H9 (cell line): Measurements from ENCODE around the gene UCP2. TPM values are rescaled to one million over a fixed set of nuclear protein-coding genes. Genes with fewer than 3 reads are reported as not detected.

Experiments
- DNase-seq: peaks from one replicate; pipeline ENCODE4 v3.0.0-alpha.2; 2017
- H2AFZ ChIP-seq: one replicate; pipeline ENCODE4 v1.6.1; 2013; ENCODE audit warnings: mild to moderate bottlenecking, low read length, control low read depth, moderate library complexity
- H2AK5ac ChIP-seq: 2 replicates; pipeline ENCODE4 v1.6.1; 2013; ENCODE audit warnings: low read length, control low read depth, mixed read lengths; ENCODE audit not compliant: insufficient read length
- H2BK120ac ChIP-seq: one replicate; pipeline ENCODE4 v1.6.1; 2013; ENCODE audit warnings: low read depth, mild to moderate bottlenecking, low read length, control low read depth, inconsistent platforms; ENCODE audit not compliant: poor library complexity, severe bottlenecking
- H2BK12ac ChIP-seq: 2 replicates; pipeline ENCODE4 v1.6.1; 2013; ENCODE audit warnings: low read length, control low read depth, mixed read lengths, low read depth; ENCODE audit not compliant: insufficient read length
- H2BK15ac ChIP-seq: 2 replicates; pipeline ENCODE4 v1.6.1; 2013; ENCODE audit warnings: low read depth, low read length, control low read depth
- H2BK20ac ChIP-seq: one replicate; pipeline ENCODE4 v1.6.1; 2013; ENCODE audit warnings: low read depth, mild to moderate bottlenecking, low read length, control low read depth, inconsistent platforms; ENCODE audit not compliant: poor library complexity, severe bottlenecking
- H2BK5ac ChIP-seq: 2 replicates; pipeline ENCODE4 v1.6.1; 2013; ENCODE audit warnings: low read length, control low read depth, mixed read lengths; ENCODE audit not compliant: insufficient read length
- H3K14ac ChIP-seq: 2 replicates; pipeline ENCODE4 v1.6.1; 2013; ENCODE audit warnings: low read length, control low read depth; ENCODE audit not compliant: insufficient read depth
- H3K18ac ChIP-seq: 2 replicates; pipeline ENCODE4 v1.6.1; 2013; ENCODE audit warnings: low read depth, mild to moderate bottlenecking, mixed read lengths, low read length, control low read depth; ENCODE audit not compliant: insufficient read length
- H3K23ac ChIP-seq: 2 replicates; pipeline ENCODE4 v1.6.1; 2013; ENCODE audit warnings: low read length, control low read depth, mixed read lengths, low read depth; ENCODE audit not compliant: insufficient read length
- H3K23me2 ChIP-seq: 2 replicates; pipeline ENCODE4 v1.6.1; 2013; ENCODE audit warnings: low read depth, mild to moderate bottlenecking, mixed read lengths, low read length, control low read depth; ENCODE audit not compliant: insufficient read length, poor library complexity, severe bottlenecking
- H3K27ac ChIP-seq: 2 replicates; pipeline ENCODE4 v1.5.1; 2013; ENCODE audit warnings: low read length, control low read depth, mixed read lengths, low read depth; ENCODE audit not compliant: insufficient read length
- H3K27me3 ChIP-seq: 2 replicates; pipeline ENCODE4 v1.6.1; 2013; ENCODE audit warnings: low read length, control low read depth, inconsistent platforms; ENCODE audit not compliant: insufficient read depth
- H3K4ac ChIP-seq: 2 replicates; pipeline ENCODE4 v1.6.1; 2013; ENCODE audit warnings: low read depth, mild to moderate bottlenecking, control low read depth, inconsistent platforms, low read length, moderate library complexity
- H3K4me1 ChIP-seq: 2 replicates; pipeline ENCODE4 v1.6.1; 2013; ENCODE audit warnings: low read length, control low read depth, inconsistent platforms; ENCODE audit not compliant: insufficient read depth
- H3K4me2 ChIP-seq: 2 replicates; pipeline ENCODE4 v1.6.1; 2013; ENCODE audit warnings: low read length, control low read depth, mixed read lengths; ENCODE audit not compliant: insufficient read length, insufficient read depth
- H3K56ac ChIP-seq: 2 replicates; pipeline ENCODE4 v1.6.1; 2013; ENCODE audit warnings: low read depth, mild to moderate bottlenecking, mixed read lengths, low read length, control low read depth; ENCODE audit not compliant: insufficient read length
- H3K79me1 ChIP-seq: 2 replicates; pipeline ENCODE4 v1.6.1; 2013; ENCODE audit warnings: low read depth, mild to moderate bottlenecking, moderate library complexity, low read length, control low read depth, inconsistent platforms; ENCODE audit not compliant: insufficient read depth, poor library complexity, severe bottlenecking
- H3K79me2 ChIP-seq: 2 replicates; pipeline ENCODE4 v1.6.1; 2013; ENCODE audit warnings: low read length, control low read depth, inconsistent platforms; ENCODE audit not compliant: insufficient read depth
- H3K9ac ChIP-seq: 2 replicates; pipeline ENCODE4 v1.6.1; 2013; ENCODE audit warnings: low read length, control low read depth, mixed read lengths; ENCODE audit not compliant: insufficient read length; ENCODE audit errors: extremely low read depth
- H3K9me3 ChIP-seq: one replicate; pipeline ENCODE4 v1.6.1; 2013; ENCODE audit warnings: low read depth, low read length, inconsistent platforms; ENCODE audit not compliant: control insufficient read depth
- H3T11ph ChIP-seq: one replicate; pipeline ENCODE4 v1.6.1; 2013; ENCODE audit warnings: mild to moderate bottlenecking, low read length, control low read depth, inconsistent platforms
- H4K20me1 ChIP-seq: one replicate; pipeline ENCODE4 v1.6.1; 2013; ENCODE audit not compliant: control insufficient read depth, insufficient read length, insufficient read depth
- H4K5ac ChIP-seq: 2 replicates; pipeline ENCODE4 v1.6.1; 2013; ENCODE audit warnings: low read depth, mild to moderate bottlenecking, mixed read lengths, low read length, control low read depth; ENCODE audit not compliant: insufficient read length
- H4K8ac ChIP-seq: replicated peaks from 2 replicates; pipeline ENCODE4 v1.6.1; 2013; ENCODE audit warnings: low read length, control low read depth, mixed read lengths, low read depth; ENCODE audit not compliant: insufficient read length
- H4K91ac ChIP-seq: 2 replicates; pipeline ENCODE4 v1.6.1; 2013; ENCODE audit warnings: low read depth, mild to moderate bottlenecking, moderate library complexity, mixed read lengths, low read length, control low read depth; ENCODE audit not compliant: insufficient read length
- H3K27ac Mint-ChIP-seq, 3 experiments: 2 replicates in 2 of 3; 3 replicates in 1 of 3; pipeline ENCODE4 v1.8.0; 2020 to 2021; ENCODE audit warnings: mixed read lengths in 3 of 3, mild to moderate bottlenecking in 1 of 3, moderate library complexity in 1 of 3
- H3K27me3 Mint-ChIP-seq: 2 replicates; pipeline ENCODE4 v1.8.0; 2021; ENCODE audit warnings: low read depth, mild to moderate bottlenecking, moderate library complexity, mixed read lengths
- H3K36me3 Mint-ChIP-seq, 3 experiments: 2 replicates in 2 of 3; 3 replicates in 1 of 3; pipeline ENCODE4 v1.8.0; 2020 to 2021; ENCODE audit warnings: low read depth in 3 of 3, mixed read lengths in 3 of 3; ENCODE audit not compliant: insufficient read depth in 1 of 3
- H3K4me1 Mint-ChIP-seq, 2 experiments: 2 replicates each; pipeline ENCODE4 v1.8.0; 2020; ENCODE audit warnings: mixed read lengths in 2 of 2
- H3K4me3 Mint-ChIP-seq, 2 experiments: 2 replicates in 1 of 2; 3 replicates in 1 of 2; pipeline ENCODE4 v1.8.0; 2020 to 2021; ENCODE audit warnings: mild to moderate bottlenecking in 2 of 2, mixed read lengths in 2 of 2, moderate library complexity in 1 of 2
- H3K9me3 Mint-ChIP-seq, 2 experiments: 2 replicates in 1 of 2; 3 replicates in 1 of 2; pipeline ENCODE4 v1.8.0; 2020; ENCODE audit warnings: mild to moderate bottlenecking in 2 of 2, mixed read lengths in 2 of 2, moderate library complexity in 1 of 2
- CTCF ChIP-seq: fragments of 200-600 bp; sonication (generic); conservative IDR thresholded peaks from 3 replicates; pipeline ENCODE4 v1.8.0; 2021; ENCODE audit warnings: antibody characterized with exemption, mild to moderate bottlenecking
- WGBS: extraction: QIAGEN DNeasy Blood & Tissue Kit; methylation state at CpG from one replicate; pipeline ENCODE4 v1.1.7; 2013; ENCODE audit warnings: missing lambda C conversion rate, low lambda C conversion rate, mixed read lengths; ENCODE audit not compliant: insufficient read length; ENCODE audit errors: extremely low coverage; 5-methylcytosine and 5-hydroxymethylcytosine counted together
- total RNA-seq: library from RNA; stranded (reverse); gene quantifications from 2 replicates; pipeline ENCODE4 v1.2.1, GENCODE V29; 2021

The UCP2 gene
- total RNA-seq, 1 experiment from 2014 or later: 62.1 TPM

GRCh38 chr11:73978576-73979086, 4.0 kb downstream of the UCP2 start:
- no peaks in the 10 kb centered on the region for H4K20me1 ChIP-seq
- no peak overlapping the region for H3K4me2 ChIP-seq
- peaks cover 12% of the 10 kb centered on the region for H3K27me3 Mint-ChIP-seq
- no peaks in the 10 kb centered on the region for H3K79me1 ChIP-seq
- H3K9me3 ChIP-seq: no peaks in the 10 kb centered on the region
- no peak overlapping the region for H2BK120ac ChIP-seq
- no peak for TF ChIP-seq CTCF
- H3K23me2 ChIP-seq: peaks cover 11% of the 10 kb centered on the region
- no peak overlapping the region for H4K5ac ChIP-seq
- H2AFZ ChIP-seq: no peak overlapping the region
- no peak overlapping the region for H2BK12ac ChIP-seq
- no peak overlapping the region for H3K27ac Mint-ChIP-seq
- no peak overlapping the region for H2BK15ac ChIP-seq
- H3K9ac ChIP-seq: no peak overlapping the region
- H3K4ac ChIP-seq: no peak overlapping the region
- no peak overlapping the region for H3K27ac ChIP-seq
- H3K4me1 ChIP-seq: no peaks in the 10 kb centered on the region; the same call in 1 of the 2 replicates
- H2AK5ac ChIP-seq: no peak overlapping the region
- no peak overlapping the region for H3K14ac ChIP-seq
- no peak overlapping the region for H3T11ph ChIP-seq
- DNase-seq: no peak
- H3K27me3 ChIP-seq: no peaks in the 10 kb centered on the region
- H3K56ac ChIP-seq: no peak overlapping the region
- no peak overlapping the region for H3K4me3 Mint-ChIP-seq
- peaks cover 28 to 40% of the 10 kb centered on the region in 2 experiments for H3K4me1 Mint-ChIP-seq
- H4K8ac ChIP-seq: no peak overlapping the region
- H3K23ac ChIP-seq: no peak overlapping the region
- H3K9me3 Mint-ChIP-seq: no peaks in the 10 kb centered on the region; a peak in 1 of 5 replicates
- no CpG with 5 or more reads among the region's 3 CpGs for WGBS
- 0 out of 2 replicates have a peak, but pooled peaks cover 2% of the 10 kb centered on the region for H3K79me2 ChIP-seq
- peaks cover 57 to 78% (median 77%) of the 10 kb centered on the region in 3 experiments; a peak in 6 of 7 replicates for H3K36me3 Mint-ChIP-seq
- no peak overlapping the region for H3K18ac ChIP-seq
- no peak overlapping the region for H2BK20ac ChIP-seq
- H2BK5ac ChIP-seq: no peak overlapping the region
- no peak overlapping the region for H4K91ac ChIP-seq
